CD14-positive monocyte (primary cell): ENCODE measurements around the gene INPP4A. TPM values are rescaled to one million over a fixed set of nuclear protein-coding genes. Genes with fewer than 3 reads are reported as not detected.

ENCODE experiments used
- DNase-seq, 3 donors: peaks; one replicate each; pipeline ENCODE4 v3.0.0-alpha.2; 2011 to 2022
- H2AFZ ChIP-seq: 2 replicates; pipeline ENCODE4 v1.6.0; 2012; ENCODE audit warnings: mild to moderate bottlenecking, low read depth, low read length, inconsistent platforms; ENCODE audit not compliant: insufficient read depth, poor library complexity, severe bottlenecking
- H3K27ac ChIP-seq, 2 donors: 1 replicate in 1 of 2; 2 replicates in 1 of 2; pipeline ENCODE4 v1.5.1; 2012 to 2013; ENCODE audit warnings: low read length in 2 of 2, control low read depth in 1 of 2, inconsistent platforms in 1 of 2, low read depth in 1 of 2, mild to moderate bottlenecking in 1 of 2
- H3K27me3 ChIP-seq, 2 donors: one replicate each; pipeline versions ENCODE4 v1.6.0 to v1.6.1; 2011 to 2013; ENCODE audit warnings: low read length in 2 of 2; ENCODE audit not compliant: control insufficient read depth in 2 of 2, insufficient read depth in 2 of 2
- H3K36me3 ChIP-seq, 2 donors: replicated peaks in 1 of 2; 1 replicate in 1 of 2; 2 replicates in 1 of 2; pipeline versions ENCODE4 v1.5.1 to v1.6.1; 2012 to 2013; ENCODE audit warnings: low read length in 2 of 2, control low read depth in 1 of 2, inconsistent platforms in 1 of 2, mild to moderate bottlenecking in 1 of 2; ENCODE audit not compliant: insufficient read depth in 2 of 2, control insufficient read depth in 1 of 2
- H3K4me1 ChIP-seq, 2 donors: 1 replicate in 1 of 2; 2 replicates in 1 of 2; pipeline versions ENCODE4 v1.5.1 to v1.6.1; 2012 to 2013; ENCODE audit warnings: low read length in 2 of 2, control low read depth in 1 of 2, inconsistent platforms in 1 of 2, mild to moderate bottlenecking in 1 of 2, moderate library complexity in 1 of 2; ENCODE audit not compliant: insufficient read depth in 2 of 2, control insufficient read depth in 1 of 2
- H3K4me2 ChIP-seq: replicated peaks from 2 replicates; pipeline ENCODE3; 2012; ENCODE audit warnings: low read length, moderate library complexity, mild to moderate bottlenecking; ENCODE audit not compliant: poor library complexity, severe bottlenecking; ENCODE audit errors: extremely low read depth
- H3K4me3 ChIP-seq, 3 experiments: fragments of 200-600 bp in 1 of 3; sonication (generic) in 1 of 3; replicated peaks in 1 of 3; 1 replicate in 2 of 3; 2 replicates in 1 of 3; pipeline ENCODE4 v1.5.1; 2011 to 2013; ENCODE audit warnings: low read length in 3 of 3, mild to moderate bottlenecking in 3 of 3, control low read depth in 2 of 3, low read depth in 2 of 3, inconsistent platforms in 1 of 3, moderate library complexity in 1 of 3
- H3K79me2 ChIP-seq: 2 replicates; pipeline ENCODE4 v1.6.0; 2012; ENCODE audit warnings: mild to moderate bottlenecking, control low read depth, inconsistent platforms, low read length, moderate library complexity; ENCODE audit not compliant: insufficient read depth
- H3K9ac ChIP-seq: 2 replicates; pipeline ENCODE4 v1.6.0; 2017; ENCODE audit warnings: low read length, mild to moderate bottlenecking; ENCODE audit not compliant: insufficient read depth, poor library complexity, severe bottlenecking
- H3K9me3 ChIP-seq, 2 donors: replicated peaks in 1 of 2; 1 replicate in 1 of 2; 2 replicates in 1 of 2; pipeline versions ENCODE4 v1.5.1 to v1.6.1; 2012 to 2013; ENCODE audit warnings: low read length in 2 of 2, control low read depth in 1 of 2; ENCODE audit not compliant: control insufficient read depth in 1 of 2, insufficient read depth in 1 of 2
- H4K20me1 ChIP-seq: 2 replicates; pipeline ENCODE4 v1.6.0; 2012; ENCODE audit warnings: mild to moderate bottlenecking, low read length, control low read depth, moderate library complexity; ENCODE audit not compliant: insufficient read depth
- H3K27ac Mint-ChIP-seq, 7 donors: one replicate each; pipeline ENCODE4 v1.8.0; 2020; ENCODE audit warnings: mild to moderate bottlenecking in 7 of 7, mixed read lengths in 7 of 7, moderate library complexity in 6 of 7, inconsistent platforms in 2 of 7
- H3K27me3 Mint-ChIP-seq, 3 donors: one replicate each; pipeline ENCODE4 v1.8.0; 2021 to 2022; ENCODE audit warnings: low read depth in 3 of 3, mild to moderate bottlenecking in 3 of 3, mixed read lengths in 3 of 3, moderate library complexity in 3 of 3, inconsistent platforms in 1 of 3
- H3K36me3 Mint-ChIP-seq, 2 donors: one replicate each; pipeline ENCODE4 v1.8.0; 2020; ENCODE audit warnings: mixed read lengths in 2 of 2, inconsistent platforms in 1 of 2, mild to moderate bottlenecking in 1 of 2
- H3K4me1 Mint-ChIP-seq: one replicate; pipeline ENCODE4 v1.8.0; 2020; ENCODE audit warnings: mild to moderate bottlenecking, mixed read lengths
- H3K4me3 Mint-ChIP-seq, 2 donors: one replicate each; pipeline ENCODE4 v1.8.0; 2020; ENCODE audit warnings: mild to moderate bottlenecking in 2 of 2, mixed read lengths in 2 of 2, moderate library complexity in 1 of 2
- H3K9me3 Mint-ChIP-seq, 7 donors: one replicate each; pipeline ENCODE4 v1.8.0; 2020 to 2022; ENCODE audit warnings: mixed read lengths in 7 of 7, mild to moderate bottlenecking in 6 of 7, moderate library complexity in 6 of 7, inconsistent platforms in 2 of 7
- CTCF ChIP-seq: fragments of 200-600 bp; IDR thresholded peaks from one replicate; pipeline ENCODE4 v1.8.0; 2022; ENCODE audit warnings: antibody characterized with exemption, mild to moderate bottlenecking
- WGBS: methylation state at CpG from one replicate; pipeline ENCODE4 v1.1.5; 2013; ENCODE audit warnings: missing lambda C conversion rate; ENCODE audit not compliant: insufficient coverage; 5-methylcytosine and 5-hydroxymethylcytosine counted together
- intact Hi-C, 2 donors: fragments of 100-400 bp; cut with micrococcal nuclease; formaldehyde crosslinking; loops; one replicate each; pipeline versions ENCODE4 v1.15.0 to v1.15.1; 2023
- polyA plus RNA-seq, 3 donors: library from polyadenylated mRNA; depleted of rRNA in 1 of 3; unstranded in 2 of 3; stranded (reverse) in 1 of 3; fragments of 300-500 nt in 2 of 3; fragments of >200 nt in 1 of 3; fragmentation: Illumina TruSeq in 2 of 3; gene quantifications; 1 replicate in 2 of 3; 2 replicates in 1 of 3; pipeline ENCODE4 v1.2.3, GENCODE V29; 2012 to 2021

The INPP4A gene
- polyA plus RNA-seq, 3 donors: 13.7 to 52.4 (median 20.7) TPM

DNA sequence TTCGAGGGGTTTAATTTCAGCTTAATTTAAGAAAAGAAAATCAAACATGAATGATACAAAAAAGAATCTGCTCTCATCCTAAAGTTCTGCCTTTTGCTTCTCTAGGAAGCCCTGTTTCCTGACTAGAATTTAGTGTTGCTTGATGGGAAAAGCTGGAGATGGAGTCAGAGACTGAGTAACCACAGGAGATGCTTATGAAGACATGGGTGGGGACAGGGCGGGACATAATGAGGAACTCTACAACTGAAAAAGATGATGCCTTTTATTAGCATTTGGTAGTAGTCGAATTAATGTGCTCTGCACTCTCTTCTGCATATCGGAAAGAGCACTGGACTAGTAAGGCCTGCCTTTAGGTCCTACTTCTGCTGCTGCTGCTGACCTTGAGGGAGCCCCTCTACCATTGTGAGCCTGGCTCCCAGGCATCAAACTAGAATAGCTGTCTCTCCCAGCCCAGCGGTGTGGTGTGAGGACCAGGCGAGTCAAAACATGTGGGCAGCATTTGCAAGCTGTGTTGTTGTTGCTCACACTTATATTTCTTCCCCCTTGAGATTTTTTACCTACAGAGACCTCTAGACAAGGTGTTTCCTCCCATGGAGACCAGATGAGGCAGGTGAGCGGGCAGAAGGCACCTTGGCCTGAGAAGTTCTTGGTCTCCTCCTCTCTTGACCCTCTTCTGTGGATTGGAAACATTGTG, 61.5 kb downstream of the INPP4A start:
- Histone ChIP-seq H3K79me2 (peaks cover 75% of the 10 kb centered on the region), H3K4me1 (peaks cover 67 to 78% of the 10 kb centered on the region in 2 donors), H3K36me3 (no peaks in the 10 kb centered on the region), H3K4me3 (peak overlapping the region in 1 of 3 experiments; percentile 37), H3K9me3 (no peaks in the 10 kb centered on the region), H4K20me1 (no peaks in the 10 kb centered on the region), H3K9ac (peak overlapping the region; percentile 56), H2AFZ (no peak overlapping the region), H3K4me2 (peak overlapping the region; percentile 49), H3K27ac (peak overlapping the region; percentile 97 to 100), H3K27me3 (no peaks in the 10 kb centered on the region)
- peak overlapping the region; percentile 99 to 100 (median 100) for H3K27ac Mint-ChIP-seq
- peaks cover 37 to 51% of the 10 kb centered on the region in 2 donors for H3K36me3 Mint-ChIP-seq
- DNase-seq: peak; percentile 73 to 85 (median 77)
- intact Hi-C loops: loop anchor here (2.0 to 5.0 kb wide), 3 partner anchors 41 to 51 kb away; no protein-coding TSS in a partner anchor
- no peak for TF ChIP-seq CTCF
- H3K27me3 Mint-ChIP-seq: peaks cover 0 to 3% (median 2%) of the 10 kb centered on the region in 3 donors
- H3K4me3 Mint-ChIP-seq: peak overlapping the region; percentile 39 to 61
- peaks cover 86% of the 10 kb centered on the region for H3K4me1 Mint-ChIP-seq
- H3K9me3 Mint-ChIP-seq: no peaks in the 10 kb centered on the region
- WGBS: 50% methylated on average over 5 of the region's 7 CpGs

GRCh38 chr2:98506881-98507280, 62.2 kb downstream of the INPP4A start:
- no peak overlapping the region for H3K4me2 ChIP-seq
- no peaks in the 10 kb centered on the region for H3K9me3 ChIP-seq
- WGBS: 86% methylated on average over 4 of the region's 8 CpGs
- peaks cover 3% of the 10 kb centered on the region in 2 donors for H3K36me3 ChIP-seq
- H2AFZ ChIP-seq: no peak overlapping the region
- H3K27me3 ChIP-seq: no peaks in the 10 kb centered on the region
- H4K20me1 ChIP-seq: no peaks in the 10 kb centered on the region
- H3K27ac Mint-ChIP-seq: peak overlapping the region; percentile 99 to 100 (median 100)
- intact Hi-C loops: loop anchor here in 1 of 2 donors (5.0 kb wide), 1 partner anchor 45 kb away; no protein-coding TSS in a partner anchor
- DNase-seq: no peak
- peak overlapping the region in 1 of 2 donors; percentile 53 for H3K4me3 Mint-ChIP-seq
- H3K9me3 Mint-ChIP-seq: no peaks in the 10 kb centered on the region
- H3K9ac ChIP-seq: peak overlapping the region; percentile 56
- H3K27ac ChIP-seq: peak overlapping the region; percentile 97 to 100
- peaks cover 67 to 78% of the 10 kb centered on the region in 2 donors for H3K4me1 ChIP-seq
- peak overlapping the region in 1 of 3 experiments; percentile 41 for H3K4me3 ChIP-seq
- H3K36me3 Mint-ChIP-seq: peaks cover 38 to 47% of the 10 kb centered on the region in 2 donors
- TF ChIP-seq CTCF: no peak
- peaks cover 75% of the 10 kb centered on the region for H3K79me2 ChIP-seq
- H3K27me3 Mint-ChIP-seq: peaks cover 0 to 3% (median under 1%) of the 10 kb centered on the region in 3 donors
- H3K4me1 Mint-ChIP-seq: peaks cover 82% of the 10 kb centered on the region
